Ectodermal cell (in vitro differentiated cells): ENCODE measurements around the gene AGFG1.
A peak's percentile ranks its signal among the peaks of the same experiment; 100 is the strongest.

Experiments
- H3K27ac ChIP-seq: 2 replicates; pipeline ENCODE4 v1.7.0; 2013; ENCODE audit warnings: mild to moderate bottlenecking, low read depth, low read length; ENCODE audit not compliant: insufficient read depth, poor library complexity, severe bottlenecking
- H3K27me3 ChIP-seq: 2 replicates; pipeline ENCODE4 v1.7.0; 2013; ENCODE audit warnings: mild to moderate bottlenecking, low read length; ENCODE audit not compliant: insufficient read depth, control insufficient read depth, poor library complexity, severe bottlenecking
- H3K36me3 ChIP-seq: one replicate; pipeline ENCODE4 v1.7.0; 2013; ENCODE audit warnings: low read length; ENCODE audit not compliant: control insufficient read depth, insufficient read depth
- H3K4me1 ChIP-seq: one replicate; pipeline ENCODE4 v1.7.0; 2013; ENCODE audit warnings: low read length; ENCODE audit not compliant: control insufficient read depth, insufficient read depth
- H3K4me3 ChIP-seq: 2 replicates; pipeline ENCODE4 v1.7.0; 2013; ENCODE audit warnings: low read depth, low read length, control low read depth; ENCODE audit not compliant: insufficient read depth
- H3K9me3 ChIP-seq: 2 replicates; pipeline ENCODE4 v1.7.0; 2013; ENCODE audit warnings: mild to moderate bottlenecking, low read length, moderate library complexity; ENCODE audit not compliant: control insufficient read depth
- whole genome bisulfite sequencing, 2 experiments: methylation state at CpG; one replicate each; pipeline ENCODE4 v1.1.7; 2013; ENCODE audit warnings: missing lambda C conversion rate in 2 of 2; 5-methylcytosine and 5-hydroxymethylcytosine counted together

Gene AGFG1

DNA sequence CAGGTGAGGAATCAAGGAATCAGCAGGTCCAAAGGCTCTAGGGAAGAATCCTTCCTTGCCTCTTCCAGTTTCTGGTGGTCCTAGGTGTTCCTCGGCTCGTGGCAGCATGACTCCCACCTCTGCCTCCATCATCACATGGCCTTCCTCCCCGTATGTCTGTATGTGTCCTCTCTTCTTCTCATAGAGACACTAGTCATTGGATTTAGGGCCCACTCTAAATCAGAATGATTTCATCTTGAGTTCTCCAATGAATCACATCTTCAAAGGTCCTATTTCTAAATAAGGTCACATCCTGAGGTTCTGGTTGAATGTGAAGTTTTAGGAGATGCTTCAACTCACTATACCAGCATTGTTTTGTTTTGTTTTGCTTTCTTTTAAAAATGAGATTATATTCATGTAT is 11.1 kb upstream of the AGFG1 start:
- 92 to 96% methylated on average over 3 of the region's 3 CpGs for WGBS, 2 experiments
- H3K9me3 ChIP-seq, result no peaks in the 10 kb centered on the region
- no peak overlapping the region for H3K27ac ChIP-seq
- H3K27me3 ChIP-seq, result no peaks in the 10 kb centered on the region
- H3K36me3 ChIP-seq, result no peaks in the 10 kb centered on the region
- no peaks in the 10 kb centered on the region for H3K4me1 ChIP-seq
- no peak overlapping the region for H3K4me3 ChIP-seq

DNA sequence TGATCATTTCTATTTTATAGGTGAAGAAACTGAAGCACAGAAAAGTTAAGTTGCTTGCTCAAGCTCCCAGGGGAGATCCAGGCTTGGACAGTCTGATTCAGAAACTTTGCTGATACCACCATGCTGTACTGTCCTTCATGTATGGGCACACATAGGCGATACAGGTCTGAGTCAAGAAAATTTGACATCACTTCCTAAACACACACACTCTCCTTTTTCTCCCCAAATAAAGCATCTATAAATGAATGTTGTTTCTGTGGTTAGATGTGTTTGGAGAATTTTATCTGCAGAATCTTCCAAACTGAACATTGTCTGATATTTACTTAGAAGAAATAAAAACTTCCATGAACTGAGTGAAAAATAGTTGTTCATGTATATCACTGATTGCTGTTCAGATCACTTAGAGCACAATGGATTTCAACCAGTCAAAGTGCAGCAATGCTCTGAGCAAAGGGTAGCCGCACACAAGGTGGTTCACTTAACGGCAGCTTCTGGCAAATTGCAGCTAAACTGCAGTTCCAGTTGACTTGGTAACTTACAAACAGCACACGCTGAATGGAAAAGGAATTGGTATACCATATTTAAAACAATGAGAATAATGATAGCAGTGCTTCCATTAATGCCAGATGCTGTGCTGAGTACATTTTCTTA is 10.0 kb upstream of the AGFG1 start:
- 94 to 96% methylated on average over 4 of the region's 4 CpGs for WGBS, 2 experiments
- Histone ChIP-seq H3K27me3 (no peaks in the 10 kb centered on the region), H3K27ac (no peak overlapping the region), H3K4me3 (no peak overlapping the region), H3K36me3 (no peaks in the 10 kb centered on the region), H3K4me1 (no peaks in the 10 kb centered on the region), H3K9me3 (no peaks in the 10 kb centered on the region)

- Histone ChIP-seq H3K4me1 (no peaks in the 10 kb centered on the region), H3K4me3 (no peak overlapping the region), H3K27me3 (no peaks in the 10 kb centered on the region), H3K36me3 (no peaks in the 10 kb centered on the region), H3K27ac (no peak overlapping the region), H3K9me3 (no peaks in the 10 kb centered on the region)
- WGBS, 2 experiments, result 96% methylated on average over 6 of the region's 6 CpGs
Measured at GRCh38 chr2:227462462-227462951, 9.4 kb upstream of the AGFG1 start.

DNA sequence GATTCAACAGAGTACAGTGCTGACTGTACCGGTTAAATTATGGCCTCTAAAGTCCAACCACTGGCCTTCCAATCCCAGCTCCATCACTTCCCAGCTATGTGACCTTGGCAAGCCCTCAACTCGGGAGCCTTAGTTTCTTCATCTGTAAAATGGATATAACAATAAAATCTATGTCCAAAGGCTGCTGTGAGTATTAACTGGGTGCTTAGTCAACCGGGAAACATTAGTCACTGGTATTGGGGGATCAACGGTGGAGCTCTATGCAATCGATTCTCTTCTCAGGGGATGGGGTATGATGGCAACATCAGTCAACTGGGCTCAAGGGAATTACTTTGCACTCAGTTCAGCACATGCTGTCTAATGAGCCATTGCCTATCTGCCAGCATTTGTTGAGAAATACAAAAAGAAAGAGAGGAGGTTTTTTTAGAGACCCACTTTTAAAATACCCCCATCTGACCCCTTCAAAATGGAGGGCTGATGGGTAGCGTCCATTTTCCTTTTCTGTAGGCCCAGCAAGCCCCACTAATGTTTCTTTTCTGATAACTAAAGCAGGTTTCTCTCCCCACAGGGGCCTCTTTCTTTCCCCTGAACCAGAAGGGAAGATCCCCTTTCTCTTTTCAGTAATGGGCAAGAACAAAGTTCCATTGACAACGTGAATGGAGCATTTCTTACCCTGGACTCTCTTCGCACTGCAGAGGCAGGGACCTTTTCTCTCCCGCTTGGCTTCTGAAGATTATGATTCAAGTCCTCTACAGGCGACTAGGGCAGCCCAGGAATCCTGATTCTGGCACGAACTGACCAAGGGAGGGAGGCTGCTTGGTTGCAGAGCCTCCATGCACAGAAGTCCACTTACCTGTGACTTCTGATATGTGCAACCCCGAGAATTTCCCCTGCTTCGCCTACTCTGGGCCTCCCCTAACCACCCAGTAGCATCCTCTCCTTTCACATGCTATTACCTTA is 8.7 kb upstream of the AGFG1 start:
- Histone ChIP-seq H3K27ac (peak overlapping the region; percentile 42), H3K4me3 (no peak overlapping the region), H3K27me3 (no peaks in the 10 kb centered on the region), H3K4me1 (no peaks in the 10 kb centered on the region), H3K36me3 (no peaks in the 10 kb centered on the region), H3K9me3 (no peaks in the 10 kb centered on the region)
- WGBS, 2 experiments, result 89% methylated on average over 13 of the region's 13 CpGs

- H3K27me3 ChIP-seq, result no peaks in the 10 kb centered on the region
- no peak overlapping the region for H3K27ac ChIP-seq
- no peaks in the 10 kb centered on the region for H3K9me3 ChIP-seq
- WGBS, 2 experiments, result 95% methylated on average over 3 of the region's 3 CpGs
- no peaks in the 10 kb centered on the region for H3K36me3 ChIP-seq
- no peaks in the 10 kb centered on the region for H3K4me1 ChIP-seq
- no peak overlapping the region for H3K4me3 ChIP-seq
Measured at GRCh38 chr2:227464361-227464760, 7.6 kb upstream of the AGFG1 start.

DNA sequence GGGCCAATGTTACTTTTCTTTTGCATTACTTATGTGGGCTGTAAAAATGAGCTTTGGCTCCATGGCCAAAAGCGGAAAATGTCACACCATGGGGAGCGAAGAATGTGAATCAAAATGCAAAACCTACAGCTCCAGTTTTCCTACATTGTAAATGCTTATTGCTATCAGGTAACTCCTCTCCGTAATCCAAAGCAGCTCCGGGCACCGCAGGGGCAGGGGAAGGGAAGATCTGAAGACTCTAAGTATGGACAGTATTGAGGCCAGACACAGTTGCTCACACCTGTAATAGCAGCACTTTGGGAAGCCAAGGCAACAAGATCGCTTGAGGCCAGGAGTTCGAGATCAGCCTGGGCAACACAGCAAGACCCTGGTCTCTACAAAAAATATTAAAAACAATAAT is 7.1 kb upstream of the AGFG1 start:
- Histone ChIP-seq H3K36me3 (no peaks in the 10 kb centered on the region), H3K27ac (no peak overlapping the region), H3K4me1 (no peaks in the 10 kb centered on the region), H3K4me3 (no peak overlapping the region), H3K27me3 (no peaks in the 10 kb centered on the region), H3K9me3 (no peaks in the 10 kb centered on the region)
- 86 to 90% methylated on average over 7 of the region's 7 CpGs for WGBS, 2 experiments

GRCh38 chr2:227466887-227467600 is 4.9 kb upstream of the AGFG1 start:
- Histone ChIP-seq H3K4me1 (no peaks in the 10 kb centered on the region), H3K36me3 (no peaks in the 10 kb centered on the region), H3K27ac (no peak overlapping the region), H3K4me3 (no peak overlapping the region), H3K27me3 (no peaks in the 10 kb centered on the region), H3K9me3 (no peaks in the 10 kb centered on the region)
- whole genome bisulfite sequencing, 2 experiments, result 86 to 92% methylated on average over 5 of the region's 5 CpGs

DNA sequence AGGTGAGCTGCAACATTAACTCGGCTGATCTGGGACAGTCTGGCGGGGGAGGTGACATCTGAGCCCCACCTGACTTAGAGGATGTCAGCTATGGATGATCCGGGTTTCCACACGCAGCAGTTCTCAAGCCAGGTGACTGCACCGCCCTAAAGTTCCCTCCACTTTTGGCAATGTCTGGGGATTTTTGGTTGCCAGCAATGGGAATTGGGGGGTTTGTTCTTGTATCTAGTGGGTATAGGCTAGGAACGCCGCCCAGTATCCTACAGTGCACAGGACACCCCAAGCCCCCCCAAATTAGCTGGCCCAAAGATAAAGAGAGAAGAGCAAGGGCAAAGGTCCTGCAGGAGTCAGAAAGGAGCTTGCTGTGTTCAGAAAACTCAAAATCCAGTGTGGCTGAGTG is 544 bp upstream of the AGFG1 start:
- Histone ChIP-seq H3K27me3 (no peaks in the 10 kb centered on the region), H3K9me3 (no peaks in the 10 kb centered on the region), H3K27ac (no peak overlapping the region), H3K4me1 (peaks cover 5% of the 10 kb centered on the region), H3K4me3 (no peak overlapping the region), H3K36me3 (no peaks in the 10 kb centered on the region)
- 88 to 96% methylated on average over 7 of the region's 7 CpGs for whole genome bisulfite sequencing, 2 experiments

DNA sequence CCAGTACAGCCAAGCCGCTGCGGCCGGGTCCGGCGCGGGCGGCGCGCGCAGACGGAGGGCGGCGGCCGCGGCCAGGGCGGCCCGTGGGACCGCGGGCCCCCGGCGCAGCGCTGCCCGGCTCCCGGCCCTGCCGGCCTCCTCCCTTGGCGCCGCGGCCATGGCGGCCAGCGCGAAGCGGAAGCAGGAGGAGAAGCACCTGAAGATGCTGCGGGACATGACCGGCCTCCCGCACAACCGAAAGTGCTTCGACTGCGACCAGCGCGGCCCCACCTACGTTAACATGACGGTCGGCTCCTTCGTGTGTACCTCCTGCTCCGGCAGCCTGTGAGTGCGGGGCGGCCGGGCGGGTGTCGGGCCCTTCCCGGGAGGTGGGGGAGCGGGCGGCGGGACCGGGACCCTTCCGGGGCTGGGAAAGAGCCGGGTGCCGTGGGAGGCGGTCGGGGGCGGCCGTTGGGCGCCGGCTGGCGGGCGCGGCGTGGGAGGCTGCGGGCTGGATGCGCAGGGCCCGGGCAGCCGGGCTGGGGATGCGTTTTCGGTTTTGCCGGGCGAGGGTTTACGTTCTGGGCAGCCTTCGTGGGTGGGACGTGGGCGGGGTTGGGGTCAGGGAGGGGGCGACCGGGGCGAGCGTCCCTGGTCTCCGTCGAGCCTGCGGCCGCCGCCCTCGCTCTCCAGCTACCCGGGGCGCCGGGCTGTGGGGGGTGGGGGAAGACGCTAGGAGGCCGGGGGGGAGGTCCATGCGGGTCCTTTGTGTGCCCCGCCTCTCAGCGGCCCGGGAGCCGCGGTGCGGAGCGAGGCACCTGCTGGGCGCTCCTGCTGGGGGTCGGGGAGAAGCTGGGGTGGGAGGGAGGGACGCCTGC is 537 bp downstream of the AGFG1 start:
- peak overlapping the region; percentile 62 for H3K4me3 ChIP-seq
- H3K27ac ChIP-seq, result peak overlapping the region; percentile 47
- H3K4me1 ChIP-seq, result peaks cover 5% of the 10 kb centered on the region
- 1% methylated on average over 105 of the region's 106 CpGs for WGBS, 2 experiments
- no peaks in the 10 kb centered on the region for H3K9me3 ChIP-seq
- H3K27me3 ChIP-seq, result no peaks in the 10 kb centered on the region
- no peaks in the 10 kb centered on the region for H3K36me3 ChIP-seq
